B cell (primary cell): ENCODE results near the gene CNMD. TPM values are rescaled to one million over a fixed set of nuclear protein-coding genes. Genes with fewer than 3 reads are reported as not detected.

ENCODE experiments used
- ATAC-seq: fragments of 200-7000 bp; cut with Tn5 transposase; one replicate; pipeline ENCODE4 v1.10.0; 2021; ENCODE audit warnings: low read depth, mild to moderate bottlenecking, moderate number of reproducible peaks, moderate library complexity
- CTCF ChIA-PET: fragments of 350-600 bp; sonication (Branson Sonifier 250); formaldehyde crosslinking; loops from one replicate; lab custom pipeline; 2021; ENCODE audit warnings: antibody characterized with exemption, inconsistent platforms; lab: Charles Lee
- POLR2A ChIA-PET: fragments of 350-600 bp; sonication (Branson Sonifier 250); formaldehyde crosslinking; loops from one replicate; lab custom pipeline; 2021; ENCODE audit warnings: antibody characterized with exemption; lab: Charles Lee
- DNase-seq: peaks from one replicate; pipeline ENCODE4 v3.0.0; 2013
- H2AFZ ChIP-seq: 2 replicates; pipeline ENCODE4 v1.6.1; 2012; ENCODE audit warnings: mild to moderate bottlenecking, low read depth, low read length; ENCODE audit not compliant: insufficient read depth, poor library complexity, severe bottlenecking
- H3K27ac ChIP-seq, 2 donors: 1 replicate in 1 of 2; 2 replicates in 1 of 2; pipeline ENCODE4 v1.5.1; 2012 to 2013; ENCODE audit warnings: low read length in 2 of 2, mild to moderate bottlenecking in 2 of 2, moderate library complexity in 1 of 2
- H3K27me3 ChIP-seq, 4 experiments: fragments of 200-600 bp in 1 of 4; sonication (generic) in 1 of 4; replicated peaks in 1 of 4; 1 replicate in 2 of 4; 2 replicates in 2 of 4; pipeline versions ENCODE4 v1.6.1 to v1.7.0; 2013 to 2016; ENCODE audit warnings: low read length in 3 of 4, mild to moderate bottlenecking in 2 of 4, mixed read lengths in 1 of 4, moderate library complexity in 1 of 4; ENCODE audit not compliant: insufficient read depth in 4 of 4, control insufficient read depth in 3 of 4; ENCODE audit errors: control extremely low read depth in 1 of 4
- H3K36me3 ChIP-seq, 2 experiments: replicated peaks in 1 of 2; 1 replicate in 1 of 2; 2 replicates in 1 of 2; pipeline versions ENCODE4 v1.6.1 to v1.7.1; 2013; ENCODE audit warnings: low read length in 1 of 2; ENCODE audit not compliant: insufficient read depth in 2 of 2, control insufficient read depth in 1 of 2; ENCODE audit errors: control extremely low read depth in 1 of 2, extremely low read depth in 1 of 2
- H3K4me1 ChIP-seq, 2 donors: fragments of 200-600 bp in 1 of 2; sonication (generic) in 1 of 2; 1 replicate in 1 of 2; 2 replicates in 1 of 2; pipeline versions ENCODE4 v1.5.1 to v1.6.1; 2013 to 2017; ENCODE audit warnings: low read length in 2 of 2; ENCODE audit not compliant: control insufficient read depth in 2 of 2, insufficient read depth in 2 of 2
- H3K4me2 ChIP-seq: replicated peaks from 2 replicates; pipeline ENCODE3; 2012; ENCODE audit warnings: mild to moderate bottlenecking, low read depth, low read length; ENCODE audit not compliant: poor library complexity, severe bottlenecking
- H3K4me3 ChIP-seq, 5 experiments: fragments of 200-600 bp in 1 of 5; sonication (generic) in 1 of 5; 1 replicate in 3 of 5; 2 replicates in 2 of 5; pipeline versions ENCODE4 v1.5.1 to v1.7.0; 2011 to 2016; ENCODE audit warnings: low read length in 4 of 5, mild to moderate bottlenecking in 4 of 5, low read depth in 2 of 5, control low read depth in 1 of 5, moderate library complexity in 1 of 5; ENCODE audit not compliant: insufficient read depth in 1 of 5; ENCODE audit errors: control extremely low read depth in 1 of 5, extremely low read depth in 1 of 5
- H3K79me2 ChIP-seq: fragments of 200-600 bp; sonication (generic); one replicate; pipeline ENCODE4 v1.6.0; 2016; ENCODE audit warnings: low read length; ENCODE audit not compliant: control insufficient read depth, insufficient read depth
- H3K9ac ChIP-seq: fragments of 200-600 bp; sonication (generic); 2 replicates; pipeline ENCODE4 v1.6.1; 2017; ENCODE audit warnings: mild to moderate bottlenecking, low read length, moderate library complexity
- H3K9me3 ChIP-seq, 3 donors: one replicate each; pipeline versions ENCODE4 v1.6.1 to v1.7.1; 2013; ENCODE audit warnings: low read length in 2 of 3; ENCODE audit not compliant: control insufficient read depth in 2 of 3, insufficient read depth in 1 of 3; ENCODE audit errors: control extremely low read depth in 1 of 3
- H4K20me1 ChIP-seq: 2 replicates; pipeline ENCODE4 v1.6.0; 2012; ENCODE audit warnings: mild to moderate bottlenecking, low read length; ENCODE audit not compliant: insufficient read depth, control insufficient read depth, poor library complexity, severe bottlenecking
- H3K27ac Mint-ChIP-seq: one replicate; pipeline ENCODE4 v1.8.0; 2021; ENCODE audit warnings: mixed read lengths
- H3K27me3 Mint-ChIP-seq: one replicate; pipeline ENCODE4 v1.8.0; 2021; ENCODE audit warnings: mixed read lengths
- H3K4me1 Mint-ChIP-seq: one replicate; pipeline ENCODE4 v1.8.0; 2021; ENCODE audit warnings: mixed read lengths
- H3K4me3 Mint-ChIP-seq: one replicate; pipeline ENCODE4 v1.8.0; 2021; ENCODE audit warnings: mixed read lengths
- H3K9me3 Mint-ChIP-seq: one replicate; pipeline ENCODE4 v1.8.0; 2022; ENCODE audit warnings: mixed read lengths; ENCODE audit not compliant: insufficient read depth
- CTCF ChIP-seq: fragments of 200-600 bp; IDR thresholded peaks from one replicate; pipeline ENCODE4 v1.8.0; 2022; ENCODE audit warnings: antibody characterized with exemption, mild to moderate bottlenecking
- EZH2 ChIP-seq: IDR thresholded peaks from 2 replicates; pipeline ENCODE4 v1.6.1; 2012; ENCODE audit warnings: borderline replicate concordance, low read depth, mild to moderate bottlenecking, moderate library complexity, low read length; ENCODE audit not compliant: insufficient read depth, poor library complexity, severe bottlenecking
- WGBS: methylation state at CpG from one replicate; pipeline ENCODE4 v1.1.5; 2013; ENCODE audit warnings: missing lambda C conversion rate; ENCODE audit not compliant: insufficient coverage; 5-methylcytosine and 5-hydroxymethylcytosine counted together
- intact Hi-C: fragments of 100-400 bp; cut with micrococcal nuclease; formaldehyde crosslinking; loops from one replicate; pipeline ENCODE4 v1.10.0; 2022
- polyA plus RNA-seq: library from polyadenylated mRNA; depleted of rRNA; stranded (reverse); fragments of >200 nt; gene quantifications from 2 replicates; pipeline ENCODE4 v1.2.3, GENCODE V29; 2012
- total RNA-seq, 2 donors: library from RNA; stranded (reverse); fragments of 120-200 nt in 1 of 2; gene quantifications; 1 replicate in 1 of 2; 2 replicates in 1 of 2; pipeline versions ENCODE4 v1.2.3 to v1.2.4, GENCODE V29; 2013 to 2022

Gene CNMD
- total and polyA plus RNA-seq, 2 donors (not counting 1 experiment from before 2014, with no cell fraction given), result not detected

- no peak for ATAC-seq
- H3K9me3 ChIP-seq, result no peaks in the 10 kb centered on the region
- POLR2A ChIA-PET, result no interaction called here
- DNase-seq, result no peak
- CTCF ChIA-PET, result no interaction called here
- H3K9me3 Mint-ChIP-seq, result no peaks in the 10 kb centered on the region
- no peaks in the 10 kb centered on the region for H3K4me1 ChIP-seq
- no peaks in the 10 kb centered on the region for H3K79me2 ChIP-seq
- H3K27ac Mint-ChIP-seq, result no peak overlapping the region
- no peak overlapping the region for H3K27ac ChIP-seq
- intact Hi-C loops, result no loop called here
- H4K20me1 ChIP-seq, result no peaks in the 10 kb centered on the region
- TF ChIP-seq CTCF (no peak), EZH2 (no peak)
- no peaks in the 10 kb centered on the region for H3K4me1 Mint-ChIP-seq
- no peak overlapping the region for H3K9ac ChIP-seq
- WGBS, result 100% methylated on average over 1 of the region's 5 CpGs
- H3K36me3 ChIP-seq, result no peaks in the 10 kb centered on the region
- no peak overlapping the region for H3K4me2 ChIP-seq
- no peak overlapping the region for H3K4me3 ChIP-seq
- no peak overlapping the region for H2AFZ ChIP-seq
- no peak overlapping the region for H3K4me3 Mint-ChIP-seq
- no peaks in the 10 kb centered on the region for H3K27me3 Mint-ChIP-seq
- no peaks in the 10 kb centered on the region for H3K27me3 ChIP-seq
Observed at GRCh38 chr13:52696566-52696965, 43.1 kb downstream of the CNMD start.

GRCh38 chr13:52695856-52696255, 43.8 kb downstream of the CNMD start:
- TF ChIP-seq EZH2 (no peak), CTCF (no peak)
- CTCF ChIA-PET, result no interaction called here
- Histone ChIP-seq H3K4me3 (no peak overlapping the region), H3K79me2 (no peaks in the 10 kb centered on the region), H3K4me1 (no peaks in the 10 kb centered on the region), H3K4me2 (no peak overlapping the region), H4K20me1 (no peaks in the 10 kb centered on the region), H3K36me3 (peaks cover 0 to 5% of the 10 kb centered on the region in 2 experiments), H2AFZ (no peak overlapping the region), H3K9me3 (no peaks in the 10 kb centered on the region), H3K27ac (no peak overlapping the region), H3K9ac (no peak overlapping the region), H3K27me3 (no peaks in the 10 kb centered on the region)
- H3K9me3 Mint-ChIP-seq, result no peaks in the 10 kb centered on the region
- ATAC-seq (no peak), DNase-seq (no peak)
- 33% methylated on average over 1 of the region's 3 CpGs for WGBS
- POLR2A ChIA-PET, result no interaction called here
- intact Hi-C loops, result no loop called here
- H3K27me3 Mint-ChIP-seq, result no peaks in the 10 kb centered on the region
- no peak overlapping the region for H3K27ac Mint-ChIP-seq
- H3K4me3 Mint-ChIP-seq, result no peak overlapping the region
- H3K4me1 Mint-ChIP-seq, result no peaks in the 10 kb centered on the region
